Activated CD4-positive, alpha-beta T cell treated with anti-CD3 and anti-CD28 coated beads for 36 hours (primary cell): Measurements from ENCODE around the gene PIK3R3. TPM values are rescaled to one million over a fixed set of nuclear protein-coding genes. Genes with fewer than 3 reads are reported as not detected.

ENCODE experiments used
- ATAC-seq: fragments of 200-7000 bp; cut with Tn5 transposase; one replicate; pipeline ENCODE4 v1.10.0; 2021; ENCODE audit warnings: mild to moderate bottlenecking, moderate library complexity
- CTCF ChIA-PET: fragments of 350-600 bp; sonication (Branson Sonifier 250); formaldehyde crosslinking; loops from one replicate; lab custom pipeline; 2021; ENCODE audit warnings: antibody characterized with exemption; lab: Charles Lee
- POLR2A ChIA-PET: fragments of 350-600 bp; sonication (Branson Sonifier 250); formaldehyde crosslinking; loops from one replicate; lab custom pipeline; 2021; ENCODE audit warnings: antibody characterized with exemption, inconsistent platforms; lab: Charles Lee
- DNase-seq: peaks from one replicate; pipeline ENCODE4 v3.0.0-alpha.2; 2020
- H3K27ac Mint-ChIP-seq: one replicate; pipeline ENCODE4 v1.8.0; 2021; ENCODE audit warnings: mixed read lengths
- H3K27me3 Mint-ChIP-seq: one replicate; pipeline ENCODE4 v1.8.0; 2021; ENCODE audit warnings: mixed read lengths
- H3K36me3 Mint-ChIP-seq: one replicate; pipeline ENCODE4 v1.8.0; 2021; ENCODE audit warnings: low read depth, mixed read lengths
- H3K4me1 Mint-ChIP-seq: one replicate; pipeline ENCODE4 v1.8.0; 2021; ENCODE audit warnings: mixed read lengths
- H3K4me3 Mint-ChIP-seq: one replicate; pipeline ENCODE4 v1.8.0; 2021; ENCODE audit warnings: mild to moderate bottlenecking, moderate library complexity, mixed read lengths
- H3K9me3 Mint-ChIP-seq: one replicate; pipeline ENCODE4 v1.8.0; 2021; ENCODE audit warnings: low read depth, mixed read lengths
- intact Hi-C, 2 experiments: fragments of 100-400 bp; cut with DNase I in 1 of 2; cut with micrococcal nuclease in 1 of 2; formaldehyde crosslinking; loops; one replicate each; pipeline versions ENCODE4 v1.14.2 to v1.15.1; 2022 to 2024; cut with DNase I, micrococcal nuclease
- total RNA-seq, 2 experiments: library from RNA; stranded (reverse); gene quantifications; one replicate each; pipeline ENCODE4 v1.2.3, GENCODE V29; 2021

PIK3R3 gene
- total RNA-seq, 2 experiments from 2014 or later: 0.46 to 0.78 TPM

DNA sequence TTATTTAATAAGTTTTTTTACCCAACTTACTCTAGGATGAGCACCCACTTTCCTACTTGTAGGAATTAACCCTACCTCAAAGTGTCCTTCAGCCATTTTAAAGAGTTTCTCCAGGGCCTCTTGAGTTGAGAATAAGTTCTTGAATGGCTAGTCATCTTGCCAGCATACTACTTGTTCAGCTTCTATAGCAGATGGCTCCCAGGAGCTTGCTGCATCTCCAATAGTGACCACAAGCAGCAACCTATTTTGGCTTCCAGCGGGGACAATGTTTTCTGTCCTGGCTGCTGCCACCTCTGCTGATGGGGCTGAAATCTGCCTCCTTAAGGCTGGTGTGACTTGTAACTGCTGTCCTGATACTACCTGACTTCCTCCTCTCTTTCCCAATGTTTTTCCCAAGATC, 20.8 kb upstream of the PIK3R3 start:
- no peak for ATAC-seq
- no peak overlapping the region for H3K4me3 Mint-ChIP-seq
- H3K27me3 Mint-ChIP-seq: no peaks in the 10 kb centered on the region
- H3K9me3 Mint-ChIP-seq: no peaks in the 10 kb centered on the region
- ChIA-PET POLR2A (no interaction called here), CTCF (no interaction called here)
- DNase-seq: no peak
- H3K36me3 Mint-ChIP-seq: no peaks in the 10 kb centered on the region
- no peak overlapping the region for H3K27ac Mint-ChIP-seq
- no peaks in the 10 kb centered on the region for H3K4me1 Mint-ChIP-seq
- intact Hi-C loops: no loop called here

DNA sequence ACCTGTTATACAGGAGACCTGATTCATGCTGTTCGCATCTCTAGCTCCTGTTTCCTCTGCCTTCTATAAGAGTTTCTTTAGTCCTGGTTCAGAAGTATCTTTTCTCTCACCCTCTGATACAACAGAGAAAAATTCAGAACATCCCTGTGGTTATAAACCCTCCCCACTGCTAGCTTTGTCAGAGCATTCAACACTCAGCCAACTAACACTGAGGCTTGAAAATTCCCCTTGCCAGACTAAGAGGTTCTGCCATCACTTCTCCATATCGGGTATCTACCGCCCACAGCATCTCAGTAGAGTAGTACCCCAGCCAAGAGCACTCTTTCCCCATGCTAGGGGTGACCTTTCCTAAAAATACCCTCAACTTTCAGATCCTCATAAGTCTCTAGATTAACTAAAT, 19.6 kb upstream of the PIK3R3 start:
- ChIA-PET POLR2A (no interaction called here), CTCF (no interaction called here)
- no peaks in the 10 kb centered on the region for H3K36me3 Mint-ChIP-seq
- no peaks in the 10 kb centered on the region for H3K9me3 Mint-ChIP-seq
- no peaks in the 10 kb centered on the region for H3K27me3 Mint-ChIP-seq
- H3K4me3 Mint-ChIP-seq: no peak overlapping the region
- intact Hi-C loops: no loop called here
- DNase-seq (no peak), ATAC-seq (no peak)
- H3K27ac Mint-ChIP-seq: no peak overlapping the region
- no peaks in the 10 kb centered on the region for H3K4me1 Mint-ChIP-seq

DNA sequence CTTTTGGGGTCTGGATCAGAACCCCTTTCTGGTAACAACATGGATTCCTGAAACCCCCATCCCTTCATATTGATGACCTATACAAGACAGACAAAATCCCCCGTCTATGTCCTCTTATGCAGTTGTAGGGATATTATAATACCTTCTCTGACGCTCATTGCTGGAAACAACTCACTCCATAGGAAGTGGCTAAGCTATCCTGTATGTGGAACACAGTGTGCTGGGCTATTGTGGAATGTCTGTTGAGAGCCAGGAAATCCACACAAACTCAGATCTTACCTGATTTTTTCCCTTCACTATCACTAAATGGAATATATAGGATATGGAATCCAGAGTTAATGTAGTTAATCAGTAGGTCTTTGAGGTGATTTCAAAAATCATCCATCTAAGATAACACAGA, 17.7 kb upstream of the PIK3R3 start:
- H3K4me1 Mint-ChIP-seq: no peaks in the 10 kb centered on the region
- POLR2A ChIA-PET: no interaction called here
- no peak overlapping the region for H3K4me3 Mint-ChIP-seq
- H3K27ac Mint-ChIP-seq: no peak overlapping the region
- no peak for DNase-seq
- no peaks in the 10 kb centered on the region for H3K36me3 Mint-ChIP-seq
- H3K27me3 Mint-ChIP-seq: no peaks in the 10 kb centered on the region
- H3K9me3 Mint-ChIP-seq: no peaks in the 10 kb centered on the region
- CTCF ChIA-PET: no interaction called here
- intact Hi-C loops: no loop called here
- no peak for ATAC-seq

DNA sequence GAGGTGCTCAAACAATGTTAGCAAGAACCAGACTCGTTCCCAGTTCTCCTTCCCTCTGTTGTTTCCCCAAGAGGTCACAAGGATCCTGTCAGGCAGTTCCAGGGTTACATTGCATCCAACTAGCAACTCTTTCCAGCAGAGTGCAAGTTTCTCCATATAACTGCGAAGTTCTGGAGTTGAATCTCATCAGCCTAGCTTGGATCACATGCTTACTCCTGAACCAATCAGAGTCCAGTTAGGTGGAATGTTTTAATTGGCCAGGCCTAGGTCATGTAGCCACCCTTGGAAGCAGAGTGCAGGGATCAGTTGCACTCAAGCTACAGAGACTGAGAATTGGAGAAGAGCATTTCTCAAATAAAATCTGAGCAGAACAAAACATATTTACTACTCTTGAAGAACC, 15.9 kb upstream of the PIK3R3 start:
- DNase-seq: no peak
- no peaks in the 10 kb centered on the region for H3K9me3 Mint-ChIP-seq
- no peaks in the 10 kb centered on the region for H3K36me3 Mint-ChIP-seq
- POLR2A ChIA-PET: no interaction called here
- intact Hi-C loops: no loop called here
- no peaks in the 10 kb centered on the region for H3K27me3 Mint-ChIP-seq
- H3K27ac Mint-ChIP-seq: no peak overlapping the region
- CTCF ChIA-PET: interaction anchor here (0.7 to 1.0 kb wide), 2 partner anchors 11 to 110 kb away, joined by 3 to 4 read pairs; no protein-coding TSS in a partner anchor
- no peak overlapping the region for H3K4me3 Mint-ChIP-seq
- no peak for ATAC-seq
- H3K4me1 Mint-ChIP-seq: no peaks in the 10 kb centered on the region

DNA sequence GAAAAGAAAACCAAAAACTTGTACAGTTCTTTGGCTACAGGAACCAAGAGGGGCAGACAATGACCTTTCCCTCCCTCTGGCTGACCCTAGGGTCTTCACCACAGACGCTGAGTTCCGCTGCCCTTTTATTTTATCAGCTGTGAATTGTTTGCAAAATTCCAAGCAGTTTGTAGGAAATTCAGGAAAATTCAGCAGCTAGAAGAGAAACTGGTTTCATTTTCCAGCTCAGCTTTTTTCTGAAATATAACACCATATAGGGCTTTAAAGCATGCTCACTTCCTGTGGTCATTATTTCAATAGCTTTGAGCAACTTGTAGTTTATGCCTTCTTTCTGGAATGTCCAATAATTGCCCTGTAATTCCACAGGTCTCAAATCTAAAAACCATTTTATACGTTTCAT, 5.5 kb upstream of the PIK3R3 start:
- CTCF ChIA-PET: interaction anchor here (0.6 kb wide), 1 partner anchor 10 kb away, joined by 3 read pairs; no protein-coding TSS in a partner anchor
- peaks cover 10% of the 10 kb centered on the region for H3K4me1 Mint-ChIP-seq
- no peak for ATAC-seq
- intact Hi-C loops: no loop called here
- H3K4me3 Mint-ChIP-seq: no peak overlapping the region
- no peak for DNase-seq
- POLR2A ChIA-PET: no interaction called here
- H3K36me3 Mint-ChIP-seq: no peaks in the 10 kb centered on the region
- peaks cover 18% of the 10 kb centered on the region for H3K27me3 Mint-ChIP-seq
- no peak overlapping the region for H3K27ac Mint-ChIP-seq
- no peaks in the 10 kb centered on the region for H3K9me3 Mint-ChIP-seq

DNA sequence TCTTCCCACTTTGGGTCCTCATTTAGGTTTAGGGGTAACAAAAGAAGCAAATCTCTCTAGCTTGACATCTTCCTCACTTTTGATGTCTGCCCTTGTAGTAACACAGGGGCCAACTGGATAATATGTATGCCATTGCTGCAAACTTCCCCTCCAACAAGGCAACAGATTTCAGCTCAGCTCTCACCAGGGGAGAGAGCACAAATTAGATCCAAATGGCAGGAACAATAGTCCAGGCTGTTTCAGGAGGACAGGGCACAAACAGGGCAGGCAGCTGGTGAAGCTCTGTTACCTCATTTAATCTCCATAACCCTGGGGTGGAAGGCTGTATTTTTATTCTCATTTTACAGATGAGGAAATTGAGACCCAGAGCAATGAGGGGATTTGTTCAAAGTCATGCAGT, 4.3 kb upstream of the PIK3R3 start:
- CTCF ChIA-PET: no interaction called here
- no peak for DNase-seq
- Mint-ChIP-seq H3K27me3 (peaks cover 26% of the 10 kb centered on the region), H3K36me3 (no peaks in the 10 kb centered on the region), H3K4me1 (peaks cover 15% of the 10 kb centered on the region), H3K9me3 (no peaks in the 10 kb centered on the region), H3K27ac (no peak overlapping the region), H3K4me3 (no peak overlapping the region)
- intact Hi-C loops: no loop called here
- POLR2A ChIA-PET: no interaction called here
- no peak for ATAC-seq

DNA sequence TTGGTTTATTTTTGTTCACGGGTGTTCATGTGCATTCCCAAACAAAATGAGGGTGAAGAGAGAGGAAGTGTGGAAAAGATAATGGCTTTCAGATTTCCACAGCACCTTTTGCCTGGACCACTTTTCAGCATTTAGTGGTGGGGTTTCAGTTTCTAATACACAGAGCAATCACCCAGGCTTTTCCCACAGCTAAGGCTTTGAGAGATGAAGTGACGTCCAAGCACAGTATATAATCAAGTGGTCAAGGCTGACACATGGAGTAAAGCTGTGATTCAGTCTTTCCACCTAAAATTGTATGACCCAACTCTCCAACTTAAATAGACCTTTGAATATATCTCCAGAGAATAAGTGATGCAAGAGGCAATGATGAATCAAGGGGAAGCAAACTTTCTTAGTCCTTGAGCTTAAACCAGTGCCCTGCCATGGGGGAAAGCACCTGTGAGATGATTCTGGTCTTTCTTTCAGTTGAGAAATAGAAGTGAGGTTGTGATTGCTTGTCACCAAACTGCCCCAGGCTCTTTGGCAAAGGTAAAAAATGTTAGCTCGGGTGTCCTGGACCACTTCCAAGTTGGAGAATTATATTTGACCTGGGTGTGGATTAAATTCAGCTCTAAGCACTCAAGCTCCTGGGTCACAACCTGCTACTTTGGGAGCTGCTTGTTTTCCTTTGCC, 2.4 kb upstream of the PIK3R3 start:
- Mint-ChIP-seq H3K27me3 (peaks cover 40% of the 10 kb centered on the region), H3K9me3 (no peaks in the 10 kb centered on the region), H3K27ac (no peak overlapping the region), H3K36me3 (no peaks in the 10 kb centered on the region), H3K4me1 (peaks cover 21% of the 10 kb centered on the region), H3K4me3 (no peak overlapping the region)
- DNase-seq (peak; percentile 8), ATAC-seq (no peak)
- CTCF ChIA-PET: interaction anchor here (0.6 to 1.6 kb wide), 6 partner anchors 47 to 204 kb away, joined by 3 to 4 read pairs (median 4); no protein-coding TSS in a partner anchor
- intact Hi-C loops: loop anchor here (5.0 kb wide), 3 partner anchors 37 to 447 kb away; partner anchors contain the start of genes GPBP1L1 (in 1 of the 2), MAST2 (in 1 of the 2) and TMEM69 (in 1 of the 2)
- POLR2A ChIA-PET: no interaction called here

DNA sequence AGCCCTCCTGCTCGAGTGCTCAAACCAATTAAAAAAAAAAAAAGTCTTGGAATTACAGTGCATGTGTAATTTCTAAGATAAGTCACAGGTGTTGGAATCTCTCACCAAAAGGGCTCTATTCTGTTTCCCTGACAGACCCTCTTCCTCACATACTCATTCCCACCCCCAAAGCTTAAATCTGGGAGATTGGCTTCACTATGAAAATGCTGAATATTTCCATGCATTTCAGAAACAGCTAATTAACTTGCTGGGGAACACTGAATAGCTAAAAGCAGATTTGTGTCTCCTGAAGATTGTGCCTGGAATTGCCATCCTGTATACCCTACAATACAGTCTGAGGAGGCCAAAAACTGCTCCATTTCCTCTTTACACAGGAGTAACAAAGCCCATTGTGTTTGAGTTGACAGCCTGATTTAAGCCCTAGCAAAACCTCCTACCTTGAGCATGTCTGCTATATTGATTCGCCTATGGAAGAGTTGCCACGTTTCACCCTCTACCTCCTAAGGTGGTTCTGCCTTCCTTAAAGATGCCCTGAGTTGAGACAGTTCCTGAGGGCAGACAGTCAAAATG, 1.4 kb upstream of the PIK3R3 start:
- ChIA-PET POLR2A (interaction anchor here (0.7 kb wide), 1 partner anchor 318 kb away, joined by 3 read pairs; no protein-coding TSS in a partner anchor), CTCF (interaction anchor here (1.0 kb wide), 1 partner anchor 47 kb away, joined by 3 read pairs; no protein-coding TSS in a partner anchor)
- intact Hi-C loops: loop anchor here (1.0 to 5.0 kb wide), 7 partner anchors 33 to 447 kb away; partner anchors contain the start of genes GPBP1L1 (in 1 of the 2), IPP (in 1 of the 2), MAST2 (in 1 of the 2) and POMGNT1 (in 1 of the 2)
- no peak overlapping the region for H3K27ac Mint-ChIP-seq
- H3K36me3 Mint-ChIP-seq: no peaks in the 10 kb centered on the region
- peak overlapping the region; percentile 74 for H3K4me3 Mint-ChIP-seq
- H3K27me3 Mint-ChIP-seq: peaks cover 44% of the 10 kb centered on the region
- ATAC-seq: no peak
- H3K9me3 Mint-ChIP-seq: no peaks in the 10 kb centered on the region
- DNase-seq: no peak
- H3K4me1 Mint-ChIP-seq: peaks cover 21% of the 10 kb centered on the region

DNA sequence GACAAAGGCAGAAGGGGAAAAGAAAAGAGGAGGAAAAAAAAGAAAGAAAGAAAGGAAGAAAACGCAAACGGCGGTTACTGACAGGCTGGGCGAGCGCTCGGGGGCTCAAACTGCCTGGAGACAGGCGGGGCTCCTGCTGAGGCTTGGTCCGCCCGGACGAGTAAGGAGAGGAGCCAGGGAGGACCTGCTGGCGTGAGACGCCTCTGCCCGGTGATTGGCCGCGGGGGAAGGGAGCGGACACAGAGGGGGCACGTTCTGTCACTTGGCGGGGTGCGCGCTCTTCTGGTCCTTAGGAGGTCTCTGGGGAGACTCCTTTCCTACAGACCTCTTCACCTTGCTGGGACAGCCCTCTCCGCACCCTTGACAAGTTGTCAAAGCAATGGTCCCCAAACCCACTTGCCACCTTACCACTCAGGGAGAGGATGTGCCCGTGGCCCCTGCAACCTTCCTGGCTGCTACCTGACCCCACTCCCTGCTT, 791 bp upstream of the PIK3R3 start:
- ChIA-PET POLR2A (no interaction called here), CTCF (no interaction called here)
- ATAC-seq (peak; percentile 44), DNase-seq (no peak)
- intact Hi-C loops: loop anchor here (1.0 to 5.0 kb wide), 7 partner anchors 34 to 446 kb away; partner anchors contain the start of genes GPBP1L1 (in 1 of the 2), IPP (in 1 of the 2), MAST2 (in 1 of the 2) and POMGNT1 (in 1 of the 2)
- Mint-ChIP-seq H3K9me3 (no peaks in the 10 kb centered on the region), H3K27me3 (peaks cover 47% of the 10 kb centered on the region), H3K4me1 (peaks cover 21% of the 10 kb centered on the region), H3K36me3 (no peaks in the 10 kb centered on the region), H3K27ac (peak overlapping the region; percentile 87), H3K4me3 (peak overlapping the region; percentile 74)

DNA sequence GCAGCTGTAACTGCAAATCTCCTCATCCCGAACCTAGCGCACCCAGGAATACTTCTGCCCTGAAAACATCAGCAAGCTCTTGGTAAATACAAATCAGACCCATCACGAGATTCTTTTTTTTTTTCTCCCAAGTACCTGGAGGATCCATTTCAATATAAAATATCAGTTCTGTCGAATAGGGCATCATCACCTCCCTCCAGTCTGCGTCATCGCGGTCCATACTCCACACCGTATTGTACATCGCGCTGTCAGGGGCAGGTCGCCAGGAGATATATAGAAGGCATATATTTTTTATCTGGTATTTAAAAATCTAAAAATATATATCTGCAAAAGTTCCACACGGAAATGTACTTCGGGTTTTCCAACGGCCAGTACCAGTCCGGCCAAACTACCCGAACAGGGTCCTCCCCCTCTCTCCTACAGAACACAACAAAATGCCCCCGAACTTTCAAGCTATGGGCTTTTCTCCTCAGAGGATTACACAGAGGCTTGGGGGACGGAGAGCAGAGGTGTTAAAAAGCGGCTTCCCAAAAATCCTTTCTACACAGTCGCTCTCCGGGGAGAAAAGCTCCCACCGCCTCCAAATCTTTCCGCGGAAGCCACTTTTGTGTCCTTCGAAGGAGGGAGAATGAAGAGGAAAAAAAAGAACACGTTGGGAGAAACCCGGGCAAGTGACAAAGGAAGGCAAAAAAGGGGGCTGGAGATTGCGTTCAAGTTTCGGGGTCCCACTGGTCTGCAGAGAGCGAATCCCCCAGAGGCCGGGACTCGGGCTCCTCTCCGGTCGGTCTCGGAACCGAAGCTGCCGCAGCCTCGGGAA, 509 bp downstream of the PIK3R3 start:
- Mint-ChIP-seq H3K9me3 (no peaks in the 10 kb centered on the region), H3K4me3 (peak overlapping the region; percentile 74), H3K4me1 (peaks cover 21% of the 10 kb centered on the region), H3K27ac (peak overlapping the region; percentile 26), H3K27me3 (peaks cover 51% of the 10 kb centered on the region), H3K36me3 (no peaks in the 10 kb centered on the region)
- ChIA-PET POLR2A (no interaction called here), CTCF (interaction anchor here (0.6 to 2.4 kb wide), 4 partner anchors 14 to 401 kb away, joined by 3 to 11 read pairs (median 3); no protein-coding TSS in a partner anchor)
- ATAC-seq (no peak), DNase-seq (peak; percentile 59)
- intact Hi-C loops: loop anchor here (1.0 to 5.0 kb wide), 6 partner anchors 33 to 445 kb away; partner anchors contain the start of genes GPBP1L1 (in 1 of the 2), MAST2 (in 1 of the 2), RAD54L (in 1 of the 2) and TMEM69 (in 1 of the 2)

DNA sequence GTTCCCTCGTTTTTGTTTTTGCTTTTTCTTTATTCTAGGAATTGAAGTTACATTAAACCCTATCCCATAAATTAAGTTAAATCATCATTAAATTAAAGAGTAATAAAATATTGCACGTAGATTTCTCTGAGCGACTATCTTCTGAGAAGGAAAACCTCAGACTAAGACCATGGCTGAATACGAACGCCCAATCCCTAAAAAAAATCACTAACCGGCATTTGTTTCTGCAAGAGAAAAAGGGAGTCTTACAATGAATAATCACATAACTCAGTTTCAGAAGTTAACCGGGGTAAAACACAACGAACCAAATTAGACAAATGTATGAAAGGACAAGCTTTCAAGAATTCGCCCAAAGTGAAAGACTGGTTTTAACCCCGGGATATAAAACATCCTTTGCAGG, 1.3 kb downstream of the PIK3R3 start:
- H3K4me1 Mint-ChIP-seq: peaks cover 21% of the 10 kb centered on the region
- ChIA-PET POLR2A (no interaction called here), CTCF (interaction anchor here (0.6 to 2.4 kb wide), 2 partner anchors 14 to 92 kb away, joined by 3 to 11 read pairs; no protein-coding TSS in a partner anchor)
- H3K27ac Mint-ChIP-seq: no peak overlapping the region
- no peaks in the 10 kb centered on the region for H3K36me3 Mint-ChIP-seq
- peaks cover 49% of the 10 kb centered on the region for H3K27me3 Mint-ChIP-seq
- H3K4me3 Mint-ChIP-seq: peak overlapping the region; percentile 74
- H3K9me3 Mint-ChIP-seq: no peaks in the 10 kb centered on the region
- no peak for ATAC-seq
- intact Hi-C loops: loop anchor here (5.0 kb wide), 3 partner anchors 34 to 444 kb away; partner anchors contain the start of genes GPBP1L1 (in 1 of the 2), MAST2 (in 1 of the 2) and TMEM69 (in 1 of the 2)
- DNase-seq: no peak
